Thoracic aorta (tissue), 2 donors: ENCODE results near the gene BMP4. TPM values are rescaled to one million over a fixed set of nuclear protein-coding genes. Genes with fewer than 3 reads are reported as not detected.

Source experiments
- ATAC-seq: fragments of 150-250 bp; one replicate; pipeline ENCODE4 v1.8.0; 2017; ENCODE audit warnings: low read depth; ENCODE audit not compliant: insufficient number of reproducible peaks, low FRiP score
- DNase-seq: peaks from one replicate; pipeline ENCODE4 v3.0.0-alpha.2; 2020; ENCODE audit warnings: low spot score
- H3K27ac ChIP-seq, 2 donors: fragments of 200-600 bp; sonication (generic); 1 replicate in 1 of 2; 2 replicates in 1 of 2; pipeline ENCODE4 v1.5.1; 2016; ENCODE audit warnings: mild to moderate bottlenecking in 2 of 2, moderate library complexity in 2 of 2
- H3K27me3 ChIP-seq: fragments of 200-600 bp; sonication (generic); replicated peaks from 2 replicates; pipeline ENCODE4 v1.6.0; 2016; ENCODE audit warnings: mild to moderate bottlenecking; ENCODE audit not compliant: insufficient read depth
- H3K36me3 ChIP-seq: fragments of 200-600 bp; sonication (generic); one replicate; pipeline ENCODE4 v1.5.1; 2016
- H3K4me1 ChIP-seq, 2 donors: fragments of 200-600 bp; sonication (generic); 1 replicate in 1 of 2; 2 replicates in 1 of 2; pipeline versions ENCODE4 v1.5.1 to v1.6.0; 2016; ENCODE audit warnings: low read depth in 2 of 2, mild to moderate bottlenecking in 1 of 2; ENCODE audit not compliant: control insufficient read depth in 1 of 2
- H3K4me3 ChIP-seq: fragments of 200-600 bp; sonication (generic); 2 replicates; pipeline ENCODE4 v1.5.1; 2016; ENCODE audit warnings: mild to moderate bottlenecking
- H3K9me3 ChIP-seq: fragments of 200-600 bp; sonication (generic); 2 replicates; pipeline ENCODE4 v1.5.1; 2016
- CTCF ChIP-seq: fragments of 200-600 bp; sonication (generic); IDR thresholded peaks from one replicate; pipeline ENCODE4 v1.5.1; 2019; ENCODE audit warnings: antibody characterized with exemption
- total RNA-seq, 2 donors: library from RNA; depleted of rRNA; stranded (reverse); fragments of >200 nt; gene quantifications; one replicate each; pipeline versions ENCODE4 v1.1.0 to v1.2.3, GENCODE V29; 2016

BMP4 gene
- total RNA-seq, 2 donors from 2014 or later = 23.7 to 26.9 TPM

- no peak for TF ChIP-seq CTCF
- no peaks in the 10 kb centered on the region for H3K27me3 ChIP-seq
- no peaks in the 10 kb centered on the region for H3K4me1 ChIP-seq
- no peak overlapping the region for H3K4me3 ChIP-seq
- peaks cover 8% of the 10 kb centered on the region for H3K9me3 ChIP-seq
- no peak overlapping the region for H3K27ac ChIP-seq
- DNase-seq (no peak), ATAC-seq (no peak)
- H3K36me3 ChIP-seq = no peaks in the 10 kb centered on the region
Observed at GRCh38 chr14:53983112-53983511, 26.5 kb upstream of the BMP4 start.

- Histone ChIP-seq H3K27me3 (no peaks in the 10 kb centered on the region), H3K36me3 (no peaks in the 10 kb centered on the region), H3K4me1 (no peaks in the 10 kb centered on the region), H3K4me3 (no peak overlapping the region), H3K27ac (no peak overlapping the region), H3K9me3 (peaks cover 8% of the 10 kb centered on the region)
- ATAC-seq (no peak), DNase-seq (no peak)
- no peak for TF ChIP-seq CTCF
Observed at GRCh38 chr14:53982546-53982945, 25.9 kb upstream of the BMP4 start.

GRCh38 chr14:53979747-53980642, 23.4 kb upstream of the BMP4 start:
- TF ChIP-seq CTCF = no peak
- DNase-seq (no peak), ATAC-seq (no peak)

DNA sequence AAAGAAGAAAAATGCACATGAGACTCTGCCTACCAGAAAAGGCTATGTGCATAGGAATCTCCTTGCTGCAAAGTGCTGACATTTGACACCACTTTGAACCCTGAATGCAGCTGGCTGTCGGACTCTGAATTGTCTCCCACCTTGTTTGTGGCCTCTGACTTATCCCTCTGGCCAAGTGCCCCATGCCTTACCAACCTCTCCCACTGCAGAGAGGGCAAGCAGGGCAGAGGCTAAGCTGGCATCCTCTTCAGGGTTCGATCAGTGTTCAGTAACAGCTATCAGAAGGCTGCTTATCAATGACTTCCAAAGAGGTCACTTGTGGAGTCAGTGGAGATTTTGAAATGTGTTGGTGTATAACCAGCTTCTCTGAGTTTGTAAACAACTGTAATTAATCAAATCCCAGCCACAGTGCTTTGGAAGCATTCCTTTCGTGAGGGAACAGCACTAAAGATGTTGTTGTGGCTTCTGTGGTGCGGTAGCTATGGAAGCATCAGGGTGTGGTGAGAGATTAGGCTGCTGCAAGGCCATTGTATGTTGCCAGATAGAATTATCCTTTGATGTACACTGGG, 22.6 kb upstream of the BMP4 start:
- Histone ChIP-seq H3K4me1 (no peaks in the 10 kb centered on the region), H3K27ac (no peak overlapping the region), H3K27me3 (no peaks in the 10 kb centered on the region), H3K36me3 (no peaks in the 10 kb centered on the region), H3K4me3 (no peak overlapping the region), H3K9me3 (no peaks in the 10 kb centered on the region)
- no peak for TF ChIP-seq CTCF
- DNase-seq (no peak), ATAC-seq (no peak)

More at GRCh38 chr14:53979747-53980642, 23.4 kb upstream of the BMP4 start:
- Histone ChIP-seq H3K27ac (no peak overlapping the region), H3K4me1 (no peaks in the 10 kb centered on the region), H3K9me3 (peaks cover under 1% of the 10 kb centered on the region), H3K27me3 (no peaks in the 10 kb centered on the region), H3K4me3 (no peak overlapping the region), H3K36me3 (no peaks in the 10 kb centered on the region)

DNA sequence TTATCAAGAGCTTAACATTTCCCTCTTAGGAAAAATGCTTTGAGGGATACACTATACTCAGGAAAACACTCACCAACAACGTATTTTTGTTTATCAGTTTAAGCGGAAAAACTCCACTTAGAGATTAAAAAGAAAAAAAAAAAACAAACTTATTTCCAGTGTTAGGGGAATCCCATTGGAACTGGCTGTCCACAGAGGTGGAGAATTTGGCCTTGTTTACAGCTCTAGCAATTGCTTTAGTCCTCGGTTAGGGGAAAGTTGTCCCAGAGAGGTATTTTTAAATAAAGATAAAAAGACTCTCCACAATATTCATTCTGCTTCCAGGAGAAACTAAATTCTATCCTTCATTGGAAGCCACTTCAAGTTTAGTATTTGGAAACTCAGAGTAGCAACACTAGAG, 21.6 kb upstream of the BMP4 start:
- DNase-seq (no peak), ATAC-seq (no peak)
- Histone ChIP-seq H3K27ac (no peak overlapping the region), H3K36me3 (no peaks in the 10 kb centered on the region), H3K9me3 (no peaks in the 10 kb centered on the region), H3K27me3 (no peaks in the 10 kb centered on the region), H3K4me3 (no peak overlapping the region), H3K4me1 (no peaks in the 10 kb centered on the region)
- no peak for TF ChIP-seq CTCF
